Nephron progenitor cell (in vitro differentiated cells): ENCODE measurements around the gene CASP2.

Experiments used
- DNase-seq: peaks from one replicate; pipeline ENCODE4 v3.0.0; 2021
- H3K27ac Mint-ChIP-seq: 2 replicates; pipeline ENCODE4 v1.8.0; 2021; ENCODE audit warnings: mild to moderate bottlenecking, moderate library complexity, mixed read lengths
- H3K27me3 Mint-ChIP-seq: 2 replicates; pipeline ENCODE4 v1.8.0; 2021; ENCODE audit warnings: mild to moderate bottlenecking, low read depth, mixed read lengths; ENCODE audit not compliant: poor library complexity
- H3K36me3 Mint-ChIP-seq: 2 replicates; pipeline ENCODE4 v1.8.0; 2021; ENCODE audit warnings: low read depth, mixed read lengths
- H3K4me1 Mint-ChIP-seq: 2 replicates; pipeline ENCODE4 v1.8.0; 2021; ENCODE audit warnings: mixed read lengths
- H3K4me3 Mint-ChIP-seq: 2 replicates; pipeline ENCODE4 v1.8.0; 2021; ENCODE audit warnings: mild to moderate bottlenecking, moderate library complexity, mixed read lengths
- H3K9me3 Mint-ChIP-seq: 2 replicates; pipeline ENCODE4 v1.8.0; 2021; ENCODE audit warnings: mild to moderate bottlenecking, moderate library complexity, mixed read lengths
- CTCF ChIP-seq: fragments of 200-600 bp; sonication (generic); IDR thresholded peaks from 2 replicates; pipeline ENCODE4 v1.5.0; 2021; ENCODE audit warnings: antibody characterized with exemption

CASP2 gene

GRCh38 chr7:143269251-143269650, 18.9 kb upstream of the CASP2 start:
- Mint-ChIP-seq H3K27me3 (no peaks in the 10 kb centered on the region), H3K36me3 (peaks cover 23% of the 10 kb centered on the region), H3K9me3 (no peaks in the 10 kb centered on the region), H3K4me3 (no peak overlapping the region), H3K4me1 (peaks cover 13% of the 10 kb centered on the region), H3K27ac (peak overlapping the region; percentile 73)
- TF ChIP-seq CTCF, result no peak
- no peak for DNase-seq

GRCh38 chr7:143271240-143271639, 16.9 kb upstream of the CASP2 start:
- no peak for DNase-seq
- Mint-ChIP-seq H3K36me3 (peaks cover 12% of the 10 kb centered on the region), H3K27ac (no peak overlapping the region), H3K27me3 (no peaks in the 10 kb centered on the region), H3K4me1 (no peaks in the 10 kb centered on the region), H3K9me3 (no peaks in the 10 kb centered on the region), H3K4me3 (no peak overlapping the region)
- no peak for TF ChIP-seq CTCF

- no peak overlapping the region for H3K4me3 Mint-ChIP-seq
- TF ChIP-seq CTCF, result no peak
- H3K27ac Mint-ChIP-seq, result no peak overlapping the region
- H3K27me3 Mint-ChIP-seq, result peaks cover 3% of the 10 kb centered on the region
- H3K36me3 Mint-ChIP-seq, result peaks cover 12% of the 10 kb centered on the region
- DNase-seq, result no peak
- no peaks in the 10 kb centered on the region for H3K9me3 Mint-ChIP-seq
- no peaks in the 10 kb centered on the region for H3K4me1 Mint-ChIP-seq
Measured at GRCh38 chr7:143272871-143273270, 15.3 kb upstream of the CASP2 start.

GRCh38 chr7:143279186-143280098, 8.7 kb upstream of the CASP2 start:
- no peak for DNase-seq
- Mint-ChIP-seq H3K4me1 (peaks cover 10% of the 10 kb centered on the region), H3K27me3 (peaks cover 13% of the 10 kb centered on the region), H3K27ac (no peak overlapping the region), H3K9me3 (no peaks in the 10 kb centered on the region), H3K36me3 (no peaks in the 10 kb centered on the region), H3K4me3 (no peak overlapping the region)
- TF ChIP-seq CTCF, result no peak

- Mint-ChIP-seq H3K4me3 (no peak overlapping the region), H3K27me3 (peaks cover 13% of the 10 kb centered on the region), H3K36me3 (no peaks in the 10 kb centered on the region), H3K9me3 (no peaks in the 10 kb centered on the region), H3K4me1 (peaks cover 17% of the 10 kb centered on the region), H3K27ac (no peak overlapping the region)
- no peak for TF ChIP-seq CTCF
- DNase-seq, result no peak
Measured at GRCh38 chr7:143280160-143280559, 8.0 kb upstream of the CASP2 start.

- Mint-ChIP-seq H3K27ac (no peak overlapping the region), H3K27me3 (peaks cover 17% of the 10 kb centered on the region), H3K36me3 (no peaks in the 10 kb centered on the region), H3K4me3 (no peak overlapping the region), H3K9me3 (no peaks in the 10 kb centered on the region), H3K4me1 (peaks cover 21% of the 10 kb centered on the region)
- no peak for TF ChIP-seq CTCF
- no peak for DNase-seq
Measured at GRCh38 chr7:143280566-143280965, 7.6 kb upstream of the CASP2 start.
